Measurements from ENCODE around the gene HLF. TPM values are rescaled to one million over a fixed set of nuclear protein-coding genes. Genes with fewer than 3 reads are reported as not detected.

The HLF gene
- total RNA-seq, 1 donor from 2014 or later = 21.4 TPM

- ATAC-seq (no peak), DNase-seq (ENCODE audit: low spot score) (no peak)
- intact Hi-C loops (cut with DNase I) = no loop called here
Measured at GRCh38 chr17:55340176-55340575, 75.4 kb downstream of the HLF start.

GRCh38 chr17:55340686-55341085, 75.9 kb downstream of the HLF start:
- intact Hi-C loops (cut with DNase I) = no loop called here
- ATAC-seq = no peak

GRCh38 chr17:55341432-55341831, 76.7 kb downstream of the HLF start:
- DNase-seq (ENCODE audit: low spot score) (no peak), ATAC-seq (no peak)
- intact Hi-C loops (cut with DNase I) = no loop called here

More at GRCh38 chr17:55340686-55341085, 75.9 kb downstream of the HLF start:
- DNase-seq (ENCODE audit: low spot score) = no peak

- ATAC-seq = no peak
- intact Hi-C loops (cut with DNase I) = no loop called here
- DNase-seq (ENCODE audit: low spot score) = no peak
Measured at GRCh38 chr17:55342800-55343585, 78.2 kb downstream of the HLF start.

- DNase-seq (ENCODE audit: low spot score) (no peak), ATAC-seq (no peak)
- intact Hi-C loops (cut with DNase I) = no loop called here
Measured at GRCh38 chr17:55343900-55344513, 79.2 kb downstream of the HLF start.

- ATAC-seq = no peak
- DNase-seq (ENCODE audit: low spot score) = no peak
- intact Hi-C loops (cut with DNase I) = no loop called here
Measured at GRCh38 chr17:55344514-55344997, 79.8 kb downstream of the HLF start.

GRCh38 chr17:55345132-55345531, 80.4 kb downstream of the HLF start:
- DNase-seq (ENCODE audit: low spot score) = no peak
- intact Hi-C loops (cut with DNase I) = no loop called here
- no peak for ATAC-seq

- intact Hi-C loops (cut with DNase I) = no loop called here
- no peak for DNase-seq (ENCODE audit: low spot score)
Measured at GRCh38 chr17:55346658-55347057, 81.9 kb downstream of the HLF start.

GRCh38 chr17:55347341-55347740, 82.6 kb downstream of the HLF start:
- intact Hi-C loops (cut with DNase I) = no loop called here
- DNase-seq (ENCODE audit: low spot score) = no peak

More at GRCh38 chr17:55346658-55347057, 81.9 kb downstream of the HLF start:
- no peak for ATAC-seq

GRCh38 chr17:55348749-55349354, 84.1 kb downstream of the HLF start:
- DNase-seq (ENCODE audit: low spot score) = peak; percentile 60
- ATAC-seq = peak; percentile 78
- intact Hi-C loops (cut with DNase I) = no loop called here

More at GRCh38 chr17:55347341-55347740, 82.6 kb downstream of the HLF start:
- ATAC-seq = no peak

- ATAC-seq (no peak), DNase-seq (ENCODE audit: low spot score) (no peak)
- intact Hi-C loops (cut with DNase I) = loop anchor here (10.0 kb wide), 1 partner anchor 164 kb away; the partner anchor contains the start of gene SMIM36
Measured at GRCh38 chr17:55350825-55351205, 86.1 kb downstream of the HLF start.

- no peak for DNase-seq (ENCODE audit: low spot score)
- intact Hi-C loops (cut with DNase I) = loop anchor here (10.0 kb wide), 1 partner anchor 164 kb away; the partner anchor contains the start of gene SMIM36
- no peak for ATAC-seq
Measured at GRCh38 chr17:55351226-55351625, 86.5 kb downstream of the HLF start.

GRCh38 chr17:55354010-55354409, 89.2 kb downstream of the HLF start:
- no peak for DNase-seq (ENCODE audit: low spot score)
- no peak for ATAC-seq
- intact Hi-C loops (cut with DNase I) = loop anchor here (10.0 kb wide), 1 partner anchor 161 kb away; the partner anchor contains the start of gene SMIM36

GRCh38 chr17:55354941-55355340, 90.2 kb downstream of the HLF start:
- DNase-seq (ENCODE audit: low spot score) = no peak
- no peak for ATAC-seq
- intact Hi-C loops (cut with DNase I) = loop anchor here (10.0 kb wide), 1 partner anchor 160 kb away; the partner anchor contains the start of gene SMIM36

GRCh38 chr17:55356434-55357328, 91.9 kb downstream of the HLF start:
- intact Hi-C loops (cut with DNase I) = loop anchor here (10.0 kb wide), 1 partner anchor 158 kb away; the partner anchor contains the start of gene SMIM36
- ATAC-seq (peak; percentile 72), DNase-seq (ENCODE audit: low spot score) (peak; percentile 77)

GRCh38 chr17:55360971-55361370, 96.2 kb downstream of the HLF start:
- no peak for ATAC-seq
- no peak for DNase-seq (ENCODE audit: low spot score)
- intact Hi-C loops (cut with DNase I) = no loop called here

GRCh38 chr17:55363033-55363432, 98.3 kb downstream of the HLF start:
- intact Hi-C loops (cut with DNase I) = no loop called here
- ATAC-seq = no peak

GRCh38 chr17:55366020-55366481, 101.3 kb downstream of the HLF start:
- no peak for ATAC-seq
- no peak for DNase-seq (ENCODE audit: low spot score)
- intact Hi-C loops (cut with DNase I) = no loop called here

More at GRCh38 chr17:55363033-55363432, 98.3 kb downstream of the HLF start:
- no peak for DNase-seq (ENCODE audit: low spot score)

Data from sciatic nerve (tissue), 2 donors.